K562 treated with DMSO at 1 percent for 12 hours (cell line): ENCODE results near the gene RNF144B. TPM values are rescaled to one million over a fixed set of nuclear protein-coding genes. Genes with fewer than 3 reads are reported as not detected.

Experiments used
- total RNA-seq: library from RNA; unstranded; fragments of 300-600 nt; gene quantifications from 2 replicates; pipeline ENCODE4 v1.2.3, GENCODE V29; 2022; ENCODE audit not compliant: insufficient read depth

The RNF144B gene
- not detected in 2 replicates for total RNA-seq

GRCh38 chr6:18387061-18387721 is at the start of gene RNF144B:
RNF144B (plus strand) TSS chr6:18387350; CDS start chr6:18399535, 12,185 bp downstream.

Other genes starting within 250 kb of the RNF144B start
- gene TPMT, start 232.3 kb upstream of the RNF144B start, total RNA-seq: 19.2 and 30.4 TPM in 2 replicates
- 10.6 and 43.9 TPM in 2 replicates for gene KDM1B, start 231.9 kb upstream of the RNF144B start, total RNA-seq
- gene DEK, start 122.8 kb upstream of the RNF144B start, total RNA-seq: 56.3 and 138 TPM in 2 replicates